ENCODE results near the gene NPC2. TPM values are rescaled to one million over a fixed set of nuclear protein-coding genes. Genes with fewer than 3 reads are reported as not detected.

The NPC2 gene
- total RNA-seq, 1 experiment from 2014 or later, result 141 TPM

GRCh38 chr14:74507840-74508239, 14.7 kb upstream of the NPC2 start:
- Histone ChIP-seq H3K27me3 (ENCODE audit: control insufficient read depth, insufficient read depth, low read length) (no peaks in the 10 kb centered on the region), H3K9me3 (ENCODE audit: control insufficient read depth, insufficient read depth, low read depth, low read length) (no peaks in the 10 kb centered on the region), H3K4me3 (ENCODE audit: low read depth in 2 of 2, low read length in 2 of 2) (no peak overlapping the region), H3K4me1 (ENCODE audit: control insufficient read depth, insufficient read depth, low read length) (no peaks in the 10 kb centered on the region), H3K36me3 (ENCODE audit: control insufficient read depth, insufficient read depth, low read length) (no peaks in the 10 kb centered on the region), H3K27ac (ENCODE audit: low read length) (no peak overlapping the region)
- in situ Hi-C loops (cut with HindIII; ENCODE audit: low pct_unique_long_range_greater_than_20kb, low sequenced_read_pairs) (no loop called here), intact Hi-C loops (cut with micrococcal nuclease; ENCODE audit: unreplicated experiment) (no loop called here)
- ChIA-PET POLR2A (interaction anchor here (0.6 kb wide), 1 partner anchor 29 kb away, joined by 3 read pairs; no protein-coding TSS in a partner anchor), CTCF (no interaction called here)
- no TSS peak for BruUV-seq (replicated peaks)
- TF ChIP-seq POLR2AphosphoS5 (IDR thresholded peaks at IDR 0.05; ENCODE audit: low read depth, low read length) (no peak), CTCF (IDR thresholded peaks at IDR 0.05) (no peak), TCF7L2 (IDR thresholded peaks at IDR 0.05; ENCODE audit: low read depth, low read length) (no peak), REST (IDR thresholded peaks at IDR 0.05; ENCODE audit: insufficient read depth in 1 of 2, low read depth in 2 of 2, low read length in 1 of 2) (no peak), SIN3A (IDR thresholded peaks at IDR 0.05; ENCODE audit: borderline replicate concordance, insufficient read depth, low read depth, low read length) (no peak)
- DNase-seq (ENCODE audit: low read depth, low spot score) (no peak), ATAC-seq (no peak)

GRCh38 chr14:74507085-74507484, 14.0 kb upstream of the NPC2 start:
- no peaks in the 10 kb centered on the region for H3K36me3 ChIP-seq (ENCODE audit: control insufficient read depth, insufficient read depth, low read length)
- H3K4me3 ChIP-seq (ENCODE audit: low read depth in 2 of 2, low read length in 2 of 2), result no peak overlapping the region
- no TSS peak for BruUV-seq (replicated peaks)
- no peak overlapping the region for H3K27ac ChIP-seq (ENCODE audit: low read length)
- H3K27me3 ChIP-seq (ENCODE audit: control insufficient read depth, insufficient read depth, low read length), result no peaks in the 10 kb centered on the region
- ChIA-PET CTCF (no interaction called here), POLR2A (no interaction called here)
- DNase-seq (ENCODE audit: low read depth, low spot score) (no peak), ATAC-seq (no peak)
- TF ChIP-seq REST (IDR thresholded peaks at IDR 0.05; ENCODE audit: insufficient read depth in 1 of 2, low read depth in 2 of 2, low read length in 1 of 2), result no peak
- TF ChIP-seq SIN3A (IDR thresholded peaks at IDR 0.05; ENCODE audit: borderline replicate concordance, insufficient read depth, low read depth, low read length), result no peak
- no peak for TF ChIP-seq POLR2AphosphoS5 (IDR thresholded peaks at IDR 0.05; ENCODE audit: low read depth, low read length)
- TF ChIP-seq CTCF (IDR thresholded peaks at IDR 0.05), result no peak
- no peak for TF ChIP-seq TCF7L2 (IDR thresholded peaks at IDR 0.05; ENCODE audit: low read depth, low read length)
- intact Hi-C loops (cut with micrococcal nuclease; ENCODE audit: unreplicated experiment) (no loop called here), in situ Hi-C loops (cut with HindIII; ENCODE audit: low pct_unique_long_range_greater_than_20kb, low sequenced_read_pairs) (no loop called here)
- no peaks in the 10 kb centered on the region for H3K9me3 ChIP-seq (ENCODE audit: control insufficient read depth, insufficient read depth, low read depth, low read length)
- no peaks in the 10 kb centered on the region for H3K4me1 ChIP-seq (ENCODE audit: control insufficient read depth, insufficient read depth, low read length)
